Loucy (cell line): Measurements from ENCODE around the gene RBPMS2.

Source experiments
- H2AFZ ChIP-seq: fragments of 200-600 bp; sonication (generic); 2 replicates; pipeline ENCODE4 v1.6.0; 2016; ENCODE audit warnings: antibody characterized with exemption, mild to moderate bottlenecking, low read length, moderate library complexity
- H3F3A ChIP-seq: fragments of 200-600 bp; 2 replicates; pipeline ENCODE4 v1.6.0; 2016; ENCODE audit warnings: antibody characterized with exemption, low read depth, mild to moderate bottlenecking
- H3K27me3 ChIP-seq: fragments of 200-600 bp; sonication (generic); 2 replicates; pipeline ENCODE4 v1.6.1; 2014; ENCODE audit warnings: low read length, mild to moderate bottlenecking; ENCODE audit not compliant: insufficient read depth, poor library complexity, severe bottlenecking
- H3K36me3 ChIP-seq: fragments of 200-600 bp; sonication (generic); 2 replicates; pipeline ENCODE4 v1.6.1; 2016; ENCODE audit warnings: low read length; ENCODE audit not compliant: insufficient read depth
- H3K4me1 ChIP-seq: fragments of 200-600 bp; sonication (generic); 2 replicates; pipeline ENCODE4 v1.5.1; 2014; ENCODE audit warnings: low read length, mild to moderate bottlenecking; ENCODE audit not compliant: insufficient read depth, poor library complexity, severe bottlenecking
- H3K4me2 ChIP-seq: fragments of 200-600 bp; sonication (generic); 2 replicates; pipeline ENCODE4 v1.6.0; 2014; ENCODE audit warnings: antibody characterized with exemption, low read length, low read depth, mild to moderate bottlenecking; ENCODE audit not compliant: poor library complexity, severe bottlenecking
- H3K4me3 ChIP-seq: fragments of 200-600 bp; sonication (generic); 2 replicates; pipeline ENCODE4 v1.5.1; 2014; ENCODE audit warnings: low read length, mild to moderate bottlenecking, mixed read lengths; ENCODE audit not compliant: poor library complexity, severe bottlenecking
- H3K79me2 ChIP-seq: fragments of 200-600 bp; sonication (generic); 2 replicates; pipeline ENCODE4 v1.6.1; 2014; ENCODE audit warnings: low read length; ENCODE audit not compliant: insufficient read depth
- H3K9ac ChIP-seq: fragments of 200-600 bp; sonication (generic); 2 replicates; pipeline ENCODE4 v1.6.0; 2014; ENCODE audit warnings: mild to moderate bottlenecking, low read depth, low read length, moderate library complexity; ENCODE audit not compliant: poor library complexity, severe bottlenecking
- H3K9me2 ChIP-seq: fragments of 200-600 bp; sonication (generic); replicated peaks from 2 replicates; pipeline ENCODE4 v1.6.1; 2016; ENCODE audit warnings: low read depth, low read length, mixed read lengths
- H3K9me3 ChIP-seq: fragments of 200-600 bp; sonication (generic); 2 replicates; pipeline ENCODE4 v1.6.1; 2014; ENCODE audit warnings: mild to moderate bottlenecking, antibody characterized with exemption, low read length, low read depth; ENCODE audit not compliant: insufficient read depth
- H4K20me1 ChIP-seq: fragments of 200-600 bp; sonication (generic); 2 replicates; pipeline ENCODE4 v1.6.0; 2014; ENCODE audit warnings: antibody characterized with exemption, low read length, mild to moderate bottlenecking; ENCODE audit not compliant: insufficient read depth, poor library complexity, severe bottlenecking
- EZH2phosphoT487 ChIP-seq: fragments of 200-600 bp; IDR thresholded peaks from 2 replicates; pipeline ENCODE4 v1.6.1; 2018; ENCODE audit warnings: antibody characterized with exemption, mild to moderate bottlenecking, moderate library complexity, borderline replicate concordance
- TF ChIP-seq, protein P1 (sequence below): fragments of 200-600 bp; sonication (generic); conservative IDR thresholded peaks from 2 replicates; pipeline ENCODE4 v1.5.1; 2014; ENCODE audit warnings: mild to moderate bottlenecking, antibody characterized with exemption, low read length

Gene RBPMS2

GRCh38 chr15:64751464-64751863 lies 23.9 kb downstream of the RBPMS2 start:
- H3K9ac ChIP-seq: no peak overlapping the region
- H3K4me1 ChIP-seq: peaks cover 5% of the 10 kb centered on the region
- H3F3A ChIP-seq: no peaks in the 10 kb centered on the region
- no peaks in the 10 kb centered on the region for H3K9me3 ChIP-seq
- no peaks in the 10 kb centered on the region for H3K79me2 ChIP-seq
- TF ChIP-seq EZH2phosphoT487: no peak
- no peak overlapping the region for H2AFZ ChIP-seq
- no peaks in the 10 kb centered on the region for H3K36me3 ChIP-seq
- no peak overlapping the region for H3K4me3 ChIP-seq
- no peaks in the 10 kb centered on the region for H3K27me3 ChIP-seq
- H3K4me2 ChIP-seq: no peak overlapping the region
- no peaks in the 10 kb centered on the region for H4K20me1 ChIP-seq
- no peaks in the 10 kb centered on the region for H3K9me2 ChIP-seq

DNA sequence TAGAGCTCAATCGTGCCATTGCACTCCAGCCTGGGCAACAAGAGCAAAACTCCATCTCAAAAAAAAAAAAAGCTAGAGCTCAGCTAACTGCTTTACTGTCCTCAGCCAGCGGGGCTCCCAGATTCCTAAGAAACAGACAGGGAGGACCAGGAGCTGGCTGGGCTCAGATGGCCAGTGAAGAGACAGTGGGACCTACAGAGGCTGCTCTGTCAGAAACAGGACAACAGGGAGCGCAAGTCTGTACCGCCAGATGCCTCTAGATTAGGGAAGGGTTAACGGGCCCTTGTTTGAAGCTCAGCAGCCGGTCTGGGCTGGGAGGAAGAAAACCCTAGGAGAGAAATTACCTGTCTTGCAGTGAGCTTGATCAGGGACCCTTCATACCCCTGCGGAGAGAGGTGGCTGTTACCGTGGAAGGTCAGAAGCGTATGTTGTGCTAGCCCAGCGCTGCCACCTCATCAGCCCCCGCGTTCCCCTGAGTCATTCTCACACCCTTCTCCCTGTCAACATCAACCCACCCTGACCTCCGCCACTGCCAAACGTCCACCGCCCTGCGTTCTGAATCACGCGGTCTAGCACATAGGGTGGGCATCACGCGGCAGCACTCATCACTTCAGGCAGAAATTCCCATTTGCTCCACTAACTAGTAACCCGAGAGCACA lies 25.3 kb downstream of the RBPMS2 start:
- no peaks in the 10 kb centered on the region for H3K79me2 ChIP-seq
- TF ChIP-seq, protein P1, sequence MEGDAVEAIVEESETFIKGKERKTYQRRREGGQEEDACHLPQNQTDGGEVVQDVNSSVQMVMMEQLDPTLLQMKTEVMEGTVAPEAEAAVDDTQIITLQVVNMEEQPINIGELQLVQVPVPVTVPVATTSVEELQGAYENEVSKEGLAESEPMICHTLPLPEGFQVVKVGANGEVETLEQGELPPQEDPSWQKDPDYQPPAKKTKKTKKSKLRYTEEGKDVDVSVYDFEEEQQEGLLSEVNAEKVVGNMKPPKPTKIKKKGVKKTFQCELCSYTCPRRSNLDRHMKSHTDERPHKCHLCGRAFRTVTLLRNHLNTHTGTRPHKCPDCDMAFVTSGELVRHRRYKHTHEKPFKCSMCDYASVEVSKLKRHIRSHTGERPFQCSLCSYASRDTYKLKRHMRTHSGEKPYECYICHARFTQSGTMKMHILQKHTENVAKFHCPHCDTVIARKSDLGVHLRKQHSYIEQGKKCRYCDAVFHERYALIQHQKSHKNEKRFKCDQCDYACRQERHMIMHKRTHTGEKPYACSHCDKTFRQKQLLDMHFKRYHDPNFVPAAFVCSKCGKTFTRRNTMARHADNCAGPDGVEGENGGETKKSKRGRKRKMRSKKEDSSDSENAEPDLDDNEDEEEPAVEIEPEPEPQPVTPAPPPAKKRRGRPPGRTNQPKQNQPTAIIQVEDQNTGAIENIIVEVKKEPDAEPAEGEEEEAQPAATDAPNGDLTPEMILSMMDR: no peak; the same call in 1 of the 2 replicates
- no peak for TF ChIP-seq EZH2phosphoT487
- H3K9me3 ChIP-seq: no peaks in the 10 kb centered on the region
- no peaks in the 10 kb centered on the region for H4K20me1 ChIP-seq
- H3K4me3 ChIP-seq: no peak overlapping the region
- H3K9ac ChIP-seq: no peak overlapping the region
- H3F3A ChIP-seq: no peaks in the 10 kb centered on the region
- no peaks in the 10 kb centered on the region for H3K9me2 ChIP-seq
- H2AFZ ChIP-seq: no peak overlapping the region
- no peaks in the 10 kb centered on the region for H3K27me3 ChIP-seq
- no peaks in the 10 kb centered on the region for H3K36me3 ChIP-seq
- peaks cover 5% of the 10 kb centered on the region for H3K4me1 ChIP-seq
- no peak overlapping the region for H3K4me2 ChIP-seq

DNA sequence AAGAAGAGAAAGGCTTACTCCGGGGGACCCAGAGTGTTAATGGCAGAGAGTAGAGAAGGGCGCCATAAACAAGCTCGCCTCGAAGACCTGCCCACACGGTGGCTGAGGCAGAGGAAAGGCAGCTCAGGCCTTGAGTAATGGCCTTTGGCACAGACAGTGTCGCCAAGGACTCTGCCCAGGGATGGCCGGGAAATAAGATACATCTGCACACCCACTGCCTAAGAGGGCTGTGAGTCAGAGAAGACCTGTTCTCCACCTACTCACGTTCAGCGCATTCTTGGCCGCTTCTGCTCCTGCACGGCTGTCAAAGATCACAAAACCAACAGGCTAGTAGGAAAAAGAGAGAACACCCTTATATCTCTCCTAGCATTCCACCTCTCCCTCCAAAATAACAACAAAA lies 26.2 kb downstream of the RBPMS2 start:
- no peaks in the 10 kb centered on the region for H4K20me1 ChIP-seq
- no peaks in the 10 kb centered on the region for H3K9me3 ChIP-seq
- no peak overlapping the region for H3K4me2 ChIP-seq
- H3K4me1 ChIP-seq: peaks cover 5% of the 10 kb centered on the region
- H3K79me2 ChIP-seq: no peaks in the 10 kb centered on the region
- H2AFZ ChIP-seq: no peak overlapping the region
- TF ChIP-seq, protein P1: no peak
- no peak overlapping the region for H3K4me3 ChIP-seq
- no peaks in the 10 kb centered on the region for H3F3A ChIP-seq
- no peaks in the 10 kb centered on the region for H3K9me2 ChIP-seq
- no peak overlapping the region for H3K9ac ChIP-seq
- H3K27me3 ChIP-seq: no peaks in the 10 kb centered on the region
- no peaks in the 10 kb centered on the region for H3K36me3 ChIP-seq

DNA sequence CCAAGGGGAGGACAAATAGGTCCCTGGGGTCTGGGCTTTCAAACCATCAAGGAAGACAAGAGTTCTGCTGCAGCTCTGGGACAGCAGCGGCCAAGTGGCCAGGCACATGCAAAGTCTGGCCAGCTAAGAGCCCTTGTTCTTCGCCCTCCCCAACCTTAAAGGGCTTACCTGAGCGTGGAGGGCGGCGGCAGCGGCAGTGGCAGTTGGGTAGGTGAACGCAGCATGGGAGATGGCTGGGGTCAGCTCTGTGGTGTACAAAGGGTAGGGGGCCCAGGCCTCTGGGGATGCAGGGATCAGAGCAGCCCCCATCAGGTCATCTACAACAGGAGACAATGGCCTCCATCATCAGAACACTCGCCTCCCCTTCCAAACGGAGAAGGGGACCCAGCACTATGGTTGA lies 27.1 kb downstream of the RBPMS2 start:
- Histone ChIP-seq H3K4me3 (no peak overlapping the region), H3K4me2 (no peak overlapping the region), H3K4me1 (peaks cover 5% of the 10 kb centered on the region), H3K9me2 (no peaks in the 10 kb centered on the region), H2AFZ (no peak overlapping the region), H3K9me3 (no peaks in the 10 kb centered on the region), H3F3A (no peaks in the 10 kb centered on the region), H3K36me3 (no peaks in the 10 kb centered on the region), H3K9ac (no peak overlapping the region), H3K27me3 (no peaks in the 10 kb centered on the region), H4K20me1 (no peaks in the 10 kb centered on the region), H3K79me2 (no peaks in the 10 kb centered on the region)
- no peak for TF ChIP-seq EZH2phosphoT487
- TF ChIP-seq, protein P1: no peak
